Colonic mucosa (tissue), 4 donors: ENCODE results near the gene PACSIN1. TPM values are rescaled to one million over a fixed set of nuclear protein-coding genes. Genes with fewer than 3 reads are reported as not detected.

Experiments used
- DNase-seq: peaks from one replicate; pipeline ENCODE4 v3.0.0-alpha.2; 2020
- H3K27ac ChIP-seq: fragments of 200-600 bp; one replicate; pipeline ENCODE4 v1.8.0; 2021
- H3K27me3 ChIP-seq: fragments of 200-600 bp; one replicate; pipeline ENCODE4 v1.8.0; 2021
- H3K36me3 ChIP-seq: fragments of 200-600 bp; one replicate; pipeline ENCODE4 v1.8.0; 2021
- H3K4me1 ChIP-seq: fragments of 200-600 bp; one replicate; pipeline ENCODE4 v1.8.0; 2021; ENCODE audit warnings: mild to moderate bottlenecking
- H3K4me3 ChIP-seq: fragments of 200-600 bp; one replicate; pipeline ENCODE4 v1.8.0; 2021
- H3K9ac ChIP-seq, 2 donors: one replicate each; pipeline ENCODE4 v1.7.0; 2013; ENCODE audit warnings: control low read depth in 2 of 2, low read depth in 2 of 2, low read length in 2 of 2
- H3K9me3 ChIP-seq: fragments of 200-600 bp; one replicate; pipeline ENCODE4 v1.8.0; 2021
- CTCF ChIP-seq: fragments of 200-600 bp; IDR thresholded peaks from one replicate; pipeline ENCODE4 v1.8.0; 2022; ENCODE audit warnings: antibody characterized with exemption, mild to moderate bottlenecking
- intact Hi-C: fragments of 100-400 bp; cut with DNase I; formaldehyde crosslinking; loops from one replicate; pipeline ENCODE4 v1.14.1; 2022
- total RNA-seq, 2 donors: library from RNA; stranded (reverse); fragmentation: NEBNext Ultra II Directional in 1 of 2; extraction: Animal tissue kit (Norgen Biotek cat#: 25700) in 1 of 2; gene quantifications; one replicate each; pipeline ENCODE4 v1.2.1, GENCODE V29; 2021
- donor health status: healthy.
- donor health status: DM: no; HTN: no; CAD: no.
- donor health status: DM: no; HTN: no; CAD: no.

Gene PACSIN1
- total RNA-seq, 2 donors from 2014 or later: 0.05 to 0.37 TPM

GRCh38 chr6:34425132-34425497 is 40.8 kb upstream of the PACSIN1 start:
- intact Hi-C loops: no loop called here
- no peak for TF ChIP-seq CTCF
- H3K4me3 ChIP-seq: peak overlapping the region; percentile 72

GRCh38 chr6:34425498-34426410 is 40.1 kb upstream of the PACSIN1 start, which contains the start of gene RPS10:
Gene RPS10, minus strand, starts transcription at chr6:34426069. Its CDS starts 848 bp downstream, at chr6:34425221.
- intact Hi-C loops: no loop called here
- H3K4me3 ChIP-seq: peak within 1 kb of the TSS; percentile 72
- no peaks in the 10 kb centered on the region for H3K4me1 ChIP-seq
- no peaks in the 10 kb centered on the region for H3K27me3 ChIP-seq
- no peaks in the 10 kb centered on the region for H3K9me3 ChIP-seq
- peak within 1 kb of the TSS; percentile 46 for H3K27ac ChIP-seq
- no peak for TF ChIP-seq CTCF
- H3K36me3 ChIP-seq: peaks cover 7% of the 10 kb centered on the region
- H3K9ac ChIP-seq: peak within 1 kb of the TSS; percentile 93
- DNase-seq: peak; percentile 94

More at GRCh38 chr6:34425132-34425497, 40.8 kb upstream of the PACSIN1 start:
- no peak for DNase-seq
- Histone ChIP-seq H3K4me1 (no peaks in the 10 kb centered on the region), H3K9me3 (no peaks in the 10 kb centered on the region), H3K36me3 (peaks cover 13% of the 10 kb centered on the region), H3K27ac (peak overlapping the region; percentile 46), H3K27me3 (no peaks in the 10 kb centered on the region), H3K9ac (peak overlapping the region; percentile 93)

GRCh38 chr6:34435916-34436315 is 30.0 kb upstream of the PACSIN1 start:
- no peaks in the 10 kb centered on the region for H3K36me3 ChIP-seq
- H3K27me3 ChIP-seq: no peaks in the 10 kb centered on the region
- no peak overlapping the region for H3K9ac ChIP-seq
- DNase-seq: no peak
- no peak for TF ChIP-seq CTCF
- H3K27ac ChIP-seq: no peak overlapping the region
- intact Hi-C loops: no loop called here
- H3K4me1 ChIP-seq: no peaks in the 10 kb centered on the region
- no peaks in the 10 kb centered on the region for H3K9me3 ChIP-seq
- H3K4me3 ChIP-seq: no peak overlapping the region

GRCh38 chr6:34436803-34437643 is 28.9 kb upstream of the PACSIN1 start:
- Histone ChIP-seq H3K36me3 (no peaks in the 10 kb centered on the region), H3K4me3 (no peak overlapping the region), H3K27ac (no peak overlapping the region), H3K9me3 (no peaks in the 10 kb centered on the region), H3K27me3 (no peaks in the 10 kb centered on the region), H3K9ac (no peak overlapping the region), H3K4me1 (no peaks in the 10 kb centered on the region)
- DNase-seq: no peak
- TF ChIP-seq CTCF: no peak
- intact Hi-C loops: no loop called here

GRCh38 chr6:34437644-34437970 is 28.3 kb upstream of the PACSIN1 start:
- no peak overlapping the region for H3K4me3 ChIP-seq
- no peaks in the 10 kb centered on the region for H3K4me1 ChIP-seq
- H3K27me3 ChIP-seq: no peaks in the 10 kb centered on the region
- TF ChIP-seq CTCF: no peak
- no peaks in the 10 kb centered on the region for H3K36me3 ChIP-seq
- intact Hi-C loops: no loop called here
- H3K9ac ChIP-seq: no peak overlapping the region
- H3K27ac ChIP-seq: no peak overlapping the region
- no peak for DNase-seq
- no peaks in the 10 kb centered on the region for H3K9me3 ChIP-seq
